Esophagus muscularis mucosa (tissue), 4 donors: Measurements from ENCODE around the gene JDP2. TPM values are rescaled to one million over a fixed set of nuclear protein-coding genes. Genes with fewer than 3 reads are reported as not detected.

Experiments
- DNase-seq: peaks from one replicate; pipeline ENCODE4 v3.0.0-alpha.2; 2017; ENCODE audit errors: extremely low spot score
- H3K27ac ChIP-seq, 4 donors: fragments of 200-600 bp; sonication (generic); replicated peaks in 1 of 4; 1 replicate in 3 of 4; 2 replicates in 1 of 4; pipeline ENCODE4 v1.5.1; 2016 to 2019; ENCODE audit warnings: mild to moderate bottlenecking in 1 of 4
- H3K27me3 ChIP-seq, 4 donors: fragments of 200-600 bp; sonication (generic); one replicate each; pipeline versions ENCODE4 v1.5.1 to v1.6.0; 2016 to 2019
- H3K36me3 ChIP-seq, 4 donors: fragments of 200-600 bp; sonication (generic); one replicate each; pipeline ENCODE4 v1.5.1; 2016 to 2019
- H3K4me1 ChIP-seq, 4 donors: fragments of 200-600 bp; sonication (generic); one replicate each; pipeline ENCODE4 v1.5.1; 2016 to 2019
- H3K4me3 ChIP-seq, 4 donors: fragments of 200-600 bp; sonication (generic); 1 replicate in 2 of 4; 2 replicates in 2 of 4; pipeline ENCODE4 v1.5.1; 2016 to 2019; ENCODE audit warnings: mild to moderate bottlenecking in 4 of 4, moderate library complexity in 1 of 4
- H3K9me3 ChIP-seq, 4 donors: fragments of 200-600 bp; sonication (generic); 1 replicate in 3 of 4; 2 replicates in 1 of 4; pipeline ENCODE4 v1.5.1; 2016 to 2019
- EP300 ChIP-seq: sonication (generic); formaldehyde crosslinking; IDR thresholded peaks from one replicate; pipeline ENCODE4 v1.6.1; 2017; ENCODE audit warnings: antibody characterized with exemption
- POLR2A ChIP-seq: fragments of 450-650 bp; IDR thresholded peaks from one replicate; pipeline ENCODE4 v1.6.1; 2017; ENCODE audit warnings: antibody characterized with exemption, moderate library complexity, mild to moderate bottlenecking, low read depth
- POLR2AphosphoS5 ChIP-seq, 2 donors: sonication (generic); formaldehyde crosslinking; IDR thresholded peaks; one replicate each; pipeline ENCODE4 v1.6.1; 2017; ENCODE audit warnings: antibody characterized with exemption in 2 of 2
- WGBS: methylation state at CpG from one replicate; pipeline ENCODE4 v1.1.5; 2018; 5-methylcytosine and 5-hydroxymethylcytosine counted together
- intact Hi-C: fragments of 100-400 bp; cut with DNase I; formaldehyde crosslinking; loops from one replicate; pipeline ENCODE4 v1.15.1; 2023
- total RNA-seq, 4 donors: library from RNA; depleted of rRNA; stranded (reverse); fragments of >200 nt; gene quantifications; one replicate each; pipeline versions ENCODE4 v1.1.0 to v1.2.1, GENCODE V29; 2016
- TF ChIP-seq, protein P1 (sequence below), 3 experiments: fragments of 200-600 bp in 2 of 3; fragments of 450-650 bp in 1 of 3; sonication (generic) in 2 of 3; IDR thresholded peaks; one replicate each; pipeline ENCODE4 v1.5.1; 2017 to 2019; ENCODE audit warnings: antibody characterized with exemption in 3 of 3, mild to moderate bottlenecking in 2 of 3, moderate library complexity in 1 of 3

JDP2 gene
- total RNA-seq, 4 donors from 2014 or later = 50.5 to 94.5 (median 78.3) TPM

DNA sequence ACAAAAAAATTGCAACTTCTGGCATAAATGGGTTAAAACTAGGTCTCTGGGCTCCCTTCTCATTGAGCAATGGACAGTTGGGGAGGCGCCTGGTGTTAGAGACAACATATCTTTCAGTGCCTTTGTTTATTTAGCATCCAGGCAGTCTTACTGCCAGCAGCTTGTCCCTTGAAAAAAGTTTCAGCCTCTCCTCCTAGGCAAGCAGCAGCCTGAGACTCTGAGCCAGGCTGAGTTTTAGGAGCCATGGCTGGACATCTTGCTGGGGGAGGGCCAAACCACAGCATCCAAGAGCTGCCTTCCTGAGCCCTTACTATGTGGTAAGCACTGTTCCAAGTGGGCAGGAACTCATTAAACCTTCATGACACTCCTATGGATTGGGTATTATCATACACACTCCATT lies 10.1 kb upstream of the JDP2 start:
- TF ChIP-seq POLR2A = no peak
- TF ChIP-seq EP300 = no peak
- TF ChIP-seq, protein P1, sequence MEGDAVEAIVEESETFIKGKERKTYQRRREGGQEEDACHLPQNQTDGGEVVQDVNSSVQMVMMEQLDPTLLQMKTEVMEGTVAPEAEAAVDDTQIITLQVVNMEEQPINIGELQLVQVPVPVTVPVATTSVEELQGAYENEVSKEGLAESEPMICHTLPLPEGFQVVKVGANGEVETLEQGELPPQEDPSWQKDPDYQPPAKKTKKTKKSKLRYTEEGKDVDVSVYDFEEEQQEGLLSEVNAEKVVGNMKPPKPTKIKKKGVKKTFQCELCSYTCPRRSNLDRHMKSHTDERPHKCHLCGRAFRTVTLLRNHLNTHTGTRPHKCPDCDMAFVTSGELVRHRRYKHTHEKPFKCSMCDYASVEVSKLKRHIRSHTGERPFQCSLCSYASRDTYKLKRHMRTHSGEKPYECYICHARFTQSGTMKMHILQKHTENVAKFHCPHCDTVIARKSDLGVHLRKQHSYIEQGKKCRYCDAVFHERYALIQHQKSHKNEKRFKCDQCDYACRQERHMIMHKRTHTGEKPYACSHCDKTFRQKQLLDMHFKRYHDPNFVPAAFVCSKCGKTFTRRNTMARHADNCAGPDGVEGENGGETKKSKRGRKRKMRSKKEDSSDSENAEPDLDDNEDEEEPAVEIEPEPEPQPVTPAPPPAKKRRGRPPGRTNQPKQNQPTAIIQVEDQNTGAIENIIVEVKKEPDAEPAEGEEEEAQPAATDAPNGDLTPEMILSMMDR (IDR thresholded peaks at IDR 0.05) = no peak
- no peak for TF ChIP-seq POLR2AphosphoS5 (IDR thresholded peaks at IDR 0.05)
- intact Hi-C loops = no loop called here

DNA sequence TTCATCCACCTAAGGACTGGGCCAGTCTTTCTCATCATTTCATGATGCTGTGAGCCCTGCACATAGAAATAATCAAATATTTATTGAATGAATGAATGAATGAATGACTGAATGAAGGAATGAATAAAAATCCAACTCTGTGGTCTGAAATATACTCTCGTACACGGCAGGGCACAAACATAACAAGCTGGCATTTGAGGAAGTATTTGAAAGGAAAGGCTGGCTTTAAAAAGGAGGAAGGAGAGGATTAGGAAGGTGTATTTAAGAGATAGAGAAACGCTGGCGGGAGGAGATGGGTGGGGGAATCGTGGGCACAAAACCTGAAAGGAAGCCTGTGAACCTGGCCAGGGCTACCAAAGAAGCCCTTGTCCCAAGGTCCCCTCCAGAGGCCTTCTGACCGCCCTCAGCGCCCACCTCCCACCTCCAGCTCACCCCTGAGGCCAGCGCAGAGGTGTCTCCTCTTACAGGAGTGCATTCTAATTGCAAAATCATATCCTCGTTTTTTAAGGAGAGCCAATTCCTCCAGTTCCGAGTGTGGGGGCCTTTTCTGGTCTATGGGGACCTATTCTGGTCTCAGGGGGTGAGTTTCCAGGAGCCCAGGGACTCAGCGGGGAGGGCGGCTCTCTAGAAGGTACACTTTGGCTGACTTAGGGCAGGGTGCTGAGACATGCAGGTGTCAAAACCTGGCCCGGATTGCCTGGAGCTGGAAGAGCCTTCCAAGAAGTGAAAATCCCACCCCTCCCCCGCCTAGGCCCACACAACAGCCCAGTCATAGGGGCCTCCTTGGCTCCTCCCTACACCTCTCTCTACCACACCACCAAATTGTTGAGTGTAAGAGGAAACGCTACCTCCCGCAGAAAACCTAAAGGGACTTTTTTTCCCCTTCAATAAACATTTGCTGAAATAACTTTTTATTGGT lies 8.7 kb upstream of the JDP2 start:
- no peaks in the 10 kb centered on the region for H3K36me3 ChIP-seq
- H3K4me3 ChIP-seq = no peak overlapping the region
- no peak for TF ChIP-seq POLR2AphosphoS5 (IDR thresholded peaks at IDR 0.05)
- TF ChIP-seq EP300 = no peak
- TF ChIP-seq POLR2A = no peak
- TF ChIP-seq, protein P1 (IDR thresholded peaks at IDR 0.05) = no peak
- WGBS = 63% methylated on average over 13 of the region's 16 CpGs
- H3K9me3 ChIP-seq = no peaks in the 10 kb centered on the region
- H3K4me1 ChIP-seq = peaks cover 0 to 7% (median 5%) of the 10 kb centered on the region in 4 donors
- H3K27me3 ChIP-seq = no peaks in the 10 kb centered on the region
- no peak for DNase-seq
- intact Hi-C loops = no loop called here
- H3K27ac ChIP-seq = no peak overlapping the region

More for the DNA sequence above, 10.1 kb upstream of the JDP2 start:
- Histone ChIP-seq H3K27ac (no peak overlapping the region), H3K36me3 (no peaks in the 10 kb centered on the region), H3K4me3 (no peak overlapping the region), H3K4me1 (peaks cover 0 to 7% (median 5%) of the 10 kb centered on the region in 4 donors), H3K27me3 (no peaks in the 10 kb centered on the region), H3K9me3 (no peaks in the 10 kb centered on the region)
- WGBS = 79% methylated on average over 1 of the region's 1 CpG
- no peak for DNase-seq

DNA sequence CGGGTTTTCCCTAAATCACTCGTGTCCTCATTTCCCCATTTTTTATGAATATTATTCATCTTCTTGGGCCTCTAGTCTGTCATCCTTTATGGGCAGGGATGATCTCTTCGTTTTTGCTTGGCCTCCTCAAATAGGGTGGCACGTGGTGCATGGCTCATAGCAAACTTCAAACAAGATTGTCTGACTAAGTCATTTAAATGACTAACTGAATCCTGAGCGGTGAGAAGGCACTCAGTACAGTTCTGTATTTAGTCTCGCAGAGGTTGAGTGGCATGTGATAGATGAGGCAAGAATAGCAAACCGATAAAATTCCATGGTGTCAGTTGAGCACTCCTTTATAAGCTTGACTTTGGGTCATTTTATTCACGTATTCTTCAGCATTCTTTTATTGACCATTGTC lies 5.7 kb upstream of the JDP2 start:
- Histone ChIP-seq H3K36me3 (no peaks in the 10 kb centered on the region), H3K27ac (no peak overlapping the region), H3K4me1 (peaks cover 10 to 22% (median 15%) of the 10 kb centered on the region in 4 donors), H3K9me3 (no peaks in the 10 kb centered on the region), H3K4me3 (no peak overlapping the region), H3K27me3 (no peaks in the 10 kb centered on the region)
- DNase-seq = no peak
- TF ChIP-seq POLR2A (no peak), EP300 (no peak), POLR2AphosphoS5 (IDR thresholded peaks at IDR 0.05) (no peak)
- 73% methylated on average over 8 of the region's 8 CpGs for WGBS
- intact Hi-C loops = no loop called here

DNA sequence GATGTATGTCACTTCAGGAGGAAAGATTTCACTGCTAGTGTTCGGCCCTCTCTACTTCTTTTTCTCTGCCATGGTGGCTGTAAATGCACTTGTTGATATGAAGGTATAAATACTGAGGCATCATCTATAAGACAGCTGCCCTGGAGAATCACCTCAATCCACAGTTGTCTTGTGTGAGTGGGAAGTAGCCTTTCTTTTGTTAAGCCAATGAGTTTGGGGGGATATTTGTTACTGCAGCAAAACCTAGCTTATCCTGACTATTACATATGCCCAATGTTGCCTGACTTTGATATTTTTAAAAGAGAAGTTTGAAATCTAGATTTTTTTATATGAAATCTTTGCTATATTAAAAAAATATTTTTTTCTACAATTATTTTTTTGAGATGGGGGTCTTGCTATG lies 3.3 kb upstream of the JDP2 start:
- H3K27me3 ChIP-seq = no peaks in the 10 kb centered on the region
- DNase-seq = no peak
- H3K27ac ChIP-seq = no peak overlapping the region
- H3K4me3 ChIP-seq = no peak overlapping the region
- intact Hi-C loops = no loop called here
- WGBS = 53% methylated on average over 1 of the region's 1 CpG
- peaks cover 17 to 31% (median 24%) of the 10 kb centered on the region in 4 donors for H3K4me1 ChIP-seq
- no peaks in the 10 kb centered on the region for H3K36me3 ChIP-seq
- no peaks in the 10 kb centered on the region for H3K9me3 ChIP-seq
- TF ChIP-seq POLR2AphosphoS5 (IDR thresholded peaks at IDR 0.05) (no peak), EP300 (no peak), POLR2A (no peak)
- TF ChIP-seq, protein P1 (IDR thresholded peaks at IDR 0.05) = no peak

DNA sequence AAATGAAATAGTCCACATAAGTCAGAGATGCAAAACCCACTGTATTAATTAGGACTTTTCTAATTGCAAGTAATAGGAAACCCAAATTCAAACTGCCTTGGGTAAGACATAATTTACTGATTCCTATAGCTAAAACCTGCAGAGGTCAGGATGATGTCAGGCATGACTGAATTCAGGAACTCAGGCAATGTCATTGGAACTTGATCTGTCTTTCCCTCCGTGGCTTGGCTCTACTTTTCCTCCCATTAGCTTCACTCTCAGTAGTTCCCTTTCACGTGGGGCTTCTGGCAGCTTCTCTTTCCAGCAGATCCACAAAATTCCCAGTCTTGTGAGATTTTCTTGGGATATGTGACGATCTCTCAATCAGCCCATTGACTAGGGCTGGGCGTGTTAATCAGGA lies 2.4 kb upstream of the JDP2 start:
- 80% methylated on average over 4 of the region's 4 CpGs for WGBS
- intact Hi-C loops = no loop called here
- Histone ChIP-seq H3K36me3 (no peaks in the 10 kb centered on the region), H3K4me3 (no peak overlapping the region), H3K4me1 (peaks cover 27 to 40% (median 33%) of the 10 kb centered on the region in 4 donors), H3K27ac (peak overlapping the region in 2 of 4 donors; percentile 95 to 96), H3K9me3 (no peaks in the 10 kb centered on the region), H3K27me3 (no peaks in the 10 kb centered on the region)
- TF ChIP-seq EP300 = no peak
- DNase-seq = no peak
